GM15510 (cell line): ENCODE data around the gene GULP1.

ENCODE experiments used
- POLR2A ChIP-seq: IDR thresholded peaks from 3 replicates; pipeline ENCODE4 v1.6.1; 2011; ENCODE audit warnings: borderline replicate concordance; ENCODE audit not compliant: insufficient read length; ENCODE audit errors: extremely low read depth

The GULP1 gene

DNA sequence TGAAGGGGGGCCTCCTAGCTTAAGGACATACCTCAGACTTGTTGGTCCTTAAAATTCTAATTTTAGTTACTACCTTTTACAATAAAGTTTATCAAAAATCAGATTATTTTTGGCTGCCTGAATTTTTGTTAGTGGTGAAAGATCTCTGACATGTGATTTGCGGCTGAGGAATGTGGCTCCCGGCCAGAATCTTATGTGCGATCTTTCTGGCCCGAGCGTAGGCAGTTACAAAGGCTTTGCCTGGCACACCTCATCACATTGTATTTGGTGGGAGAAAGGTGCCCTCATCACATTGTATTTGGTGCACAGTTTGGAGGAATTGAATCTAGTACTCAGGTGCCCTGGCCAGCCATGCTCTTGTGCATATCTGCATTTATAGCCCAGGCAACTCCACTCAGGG, 289.1 kb downstream of the GULP1 start:
- TF ChIP-seq POLR2A: no peak

DNA sequence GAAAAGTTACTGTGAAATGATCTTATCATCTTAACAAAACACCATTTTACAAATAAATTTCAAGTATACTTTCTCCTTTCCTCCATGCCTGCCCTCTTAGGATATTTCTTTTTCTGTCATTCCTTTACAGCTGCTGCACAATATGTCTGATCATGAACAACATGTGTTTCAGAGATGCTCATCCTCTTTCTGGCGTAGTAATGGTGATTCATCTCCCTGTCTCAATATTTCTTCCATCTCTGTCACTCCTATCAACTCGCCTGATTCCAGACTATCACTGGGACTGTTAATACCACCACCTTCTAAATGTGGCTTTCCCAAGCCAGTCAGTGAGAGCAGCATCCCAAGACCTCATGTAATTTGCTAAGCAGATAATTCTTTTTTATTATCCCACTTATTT, 290.5 kb downstream of the GULP1 start:
- TF ChIP-seq POLR2A: no peak

- TF ChIP-seq POLR2A: no peak
Observed at GRCh38 chr2:188588235-188588634, 296.6 kb downstream of the GULP1 start.

DNA sequence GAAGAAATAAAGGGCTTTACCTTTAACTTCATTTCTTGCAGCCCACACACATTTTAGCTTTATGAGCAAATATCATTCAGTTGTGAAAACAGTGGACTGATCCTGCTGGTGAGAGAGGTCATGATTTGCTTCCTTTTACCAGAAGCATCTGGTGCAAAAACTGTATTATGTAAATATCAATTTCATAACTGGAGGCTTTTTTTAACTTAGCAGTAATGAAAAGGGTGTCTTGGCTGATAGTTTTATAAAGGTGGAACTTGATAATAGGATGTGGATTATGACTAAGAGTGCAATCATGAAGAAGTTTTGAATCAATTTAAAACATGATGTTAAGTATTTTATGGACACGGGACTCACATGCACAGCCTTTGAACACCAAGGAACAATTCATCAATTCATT, 304.4 kb downstream of the GULP1 start:
- no peak for TF ChIP-seq POLR2A

- no peak for TF ChIP-seq POLR2A
Observed at GRCh38 chr2:188598551-188598950, 306.9 kb downstream of the GULP1 start.

GRCh38 chr2:188599140-188599539, 307.5 kb downstream of the GULP1 start:
- TF ChIP-seq POLR2A: no peak

DNA sequence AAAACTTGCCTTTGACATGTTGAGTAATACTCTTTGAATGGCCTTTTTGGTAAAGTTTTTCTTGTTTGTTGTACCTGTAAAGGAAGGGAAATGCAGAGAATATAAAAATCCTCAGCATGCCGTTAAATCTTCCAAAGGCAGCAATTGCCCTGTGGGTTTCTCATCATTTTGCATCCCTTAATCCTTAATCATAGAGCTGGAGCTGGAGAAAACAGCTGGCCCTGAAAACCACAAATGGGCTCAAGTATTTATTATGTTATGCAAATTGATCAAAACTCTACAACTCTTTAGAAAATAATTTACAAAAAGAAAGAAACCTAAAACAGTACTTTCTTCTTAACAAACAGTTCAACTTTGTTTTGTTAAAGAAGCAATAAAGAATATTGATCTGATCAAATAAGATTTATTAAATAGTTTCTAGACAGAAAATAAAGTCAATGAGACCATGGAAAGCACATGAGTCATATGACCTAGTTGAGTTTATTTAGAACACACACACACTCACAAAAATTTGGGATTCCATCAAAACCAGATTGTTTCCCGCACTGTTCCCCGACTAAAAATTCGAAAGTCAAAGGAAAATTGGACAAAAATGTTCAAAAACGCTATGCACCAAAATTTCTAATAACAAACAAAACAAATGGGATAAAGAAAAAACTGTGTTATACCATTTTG, 309.0 kb downstream of the GULP1 start:
- no peak for TF ChIP-seq POLR2A

GRCh38 chr2:188601391-188601790, 309.7 kb downstream of the GULP1 start:
- no peak for TF ChIP-seq POLR2A

- no peak for TF ChIP-seq POLR2A
Observed at GRCh38 chr2:188601927-188602326, 310.3 kb downstream of the GULP1 start.

- no peak for TF ChIP-seq POLR2A
Observed at GRCh38 chr2:188604579-188604978, 312.9 kb downstream of the GULP1 start.

DNA sequence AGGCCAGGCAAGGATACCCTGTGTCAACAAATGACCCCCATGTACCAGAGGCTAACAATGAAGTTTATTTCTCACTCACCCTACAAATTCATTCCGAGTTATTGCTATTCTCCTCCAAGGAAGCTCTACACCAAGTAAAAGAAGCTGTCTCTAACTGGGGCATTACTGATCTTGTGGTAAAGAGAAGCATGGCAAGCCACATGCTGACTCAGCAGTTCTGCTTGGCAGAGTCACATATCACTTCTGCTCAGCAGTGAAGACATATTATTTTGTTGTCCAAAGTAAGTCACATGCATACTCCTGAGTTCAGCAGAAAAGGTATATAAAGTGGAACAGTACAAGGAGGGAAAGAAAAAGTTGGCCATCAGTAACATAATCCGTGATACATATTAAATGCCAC, 315.8 kb downstream of the GULP1 start:
- TF ChIP-seq POLR2A: no peak

- no peak for TF ChIP-seq POLR2A
Observed at GRCh38 chr2:188609321-188610049, 317.8 kb downstream of the GULP1 start.

DNA sequence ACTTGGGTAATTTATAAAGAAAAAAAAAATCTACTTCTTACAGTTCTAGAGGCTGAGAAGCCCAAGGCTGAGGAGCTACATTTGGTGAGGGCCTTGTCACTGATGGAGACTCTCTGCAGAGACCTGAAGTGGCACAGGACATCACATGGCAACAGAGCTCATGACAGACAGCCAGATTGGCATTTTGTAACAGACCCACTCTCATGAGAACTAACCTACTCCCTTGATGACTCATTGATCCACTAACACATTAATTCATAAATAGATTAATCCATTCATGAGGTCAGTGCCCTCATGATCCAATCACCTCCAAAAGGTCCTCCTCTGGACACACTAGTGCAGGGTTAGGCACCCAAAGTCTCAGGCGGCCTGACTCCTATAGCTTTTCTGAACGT, 318.4 kb downstream of the GULP1 start:
- TF ChIP-seq POLR2A: no peak

DNA sequence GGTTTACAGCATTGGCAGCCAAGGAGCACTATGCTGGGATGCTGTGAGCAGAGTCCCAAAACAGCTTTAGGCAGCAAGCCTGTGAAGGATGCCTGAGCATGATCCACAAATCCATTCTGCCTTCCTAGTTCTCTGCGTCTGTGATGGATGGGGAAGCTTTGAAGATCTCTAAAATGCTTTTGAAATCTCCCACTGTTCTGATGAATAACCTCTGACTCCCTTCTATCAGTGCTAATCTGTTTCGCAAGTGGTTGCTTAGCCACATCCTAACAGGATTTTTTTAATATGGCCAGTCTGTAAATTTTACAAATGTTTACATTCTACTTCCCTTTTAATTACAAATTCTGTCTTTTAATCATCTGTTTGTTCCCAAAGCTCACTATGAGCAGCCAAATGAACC, 319.2 kb downstream of the GULP1 start:
- no peak for TF ChIP-seq POLR2A

DNA sequence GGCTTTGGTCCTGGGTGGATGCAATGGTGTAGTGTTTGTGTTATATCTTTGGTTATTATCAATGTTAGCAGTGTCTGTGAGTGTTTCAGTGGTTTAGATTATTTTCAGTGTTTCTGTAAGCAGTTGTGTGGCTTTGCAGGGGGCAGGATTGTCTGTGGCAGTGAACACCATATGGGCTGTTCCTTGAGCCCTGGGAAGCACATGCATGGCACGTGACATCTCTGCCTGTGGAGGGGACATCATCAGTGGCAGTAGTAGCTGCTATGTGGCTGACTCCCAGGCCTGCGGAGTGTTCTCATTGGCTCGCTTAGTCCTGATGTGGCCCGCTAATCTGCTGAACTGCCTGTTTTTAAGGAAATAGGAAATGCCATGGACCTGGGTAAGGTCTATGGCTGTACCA, 327.5 kb downstream of the GULP1 start:
- TF ChIP-seq POLR2A: no peak

- TF ChIP-seq POLR2A: no peak
Observed at GRCh38 chr2:188620916-188621315, 329.2 kb downstream of the GULP1 start.

DNA sequence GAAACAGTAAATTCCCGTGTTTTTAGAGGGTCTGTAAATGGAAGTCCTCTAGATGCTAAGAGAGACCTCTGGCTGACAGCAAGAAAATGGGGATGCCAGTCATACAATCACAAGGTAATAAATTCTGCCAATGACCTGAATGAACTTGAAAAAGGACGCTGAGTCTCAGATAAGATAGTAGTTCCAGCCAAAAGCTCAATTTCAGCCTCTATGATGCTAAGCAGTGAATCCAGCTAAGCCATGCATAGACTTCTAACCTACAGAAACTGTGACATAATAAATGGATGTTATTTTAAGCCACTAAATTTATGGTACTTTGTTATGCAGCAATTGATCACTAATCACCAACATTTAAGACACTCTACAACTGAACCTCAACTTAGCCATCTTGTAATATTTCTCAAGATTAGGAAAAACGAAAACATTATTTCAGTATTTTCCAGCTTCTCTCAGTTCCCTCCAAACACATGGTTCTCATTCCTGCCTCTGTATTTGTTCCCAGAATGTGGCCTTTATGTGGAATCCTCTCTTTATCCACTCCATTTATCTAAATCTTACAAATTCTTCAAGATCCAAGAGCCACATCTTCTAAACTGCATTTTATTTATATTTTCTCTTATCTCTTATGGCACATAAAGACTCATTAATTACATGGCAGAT, 331.1 kb downstream of the GULP1 start:
- TF ChIP-seq POLR2A: no peak
